Endodermal cell (in vitro differentiated cells): ENCODE data around the gene FETUB. TPM values are rescaled to one million over a fixed set of nuclear protein-coding genes. Genes with fewer than 3 reads are reported as not detected.
"Not testable (repeated sequence)": the region's sequence is repeated elsewhere in the genome, so short reads cannot be mapped to it uniquely, and the experiment has no call there.

Experiments
- DNase-seq: peaks from one replicate; pipeline ENCODE4 v3.0.0-alpha.2; 2017
- H3K27ac ChIP-seq: 2 replicates; pipeline ENCODE4 v1.5.1; 2013; ENCODE audit warnings: mild to moderate bottlenecking, low read depth, low read length, moderate library complexity
- H3K27me3 ChIP-seq: 2 replicates; pipeline ENCODE4 v1.6.1; 2013; ENCODE audit warnings: mild to moderate bottlenecking, low read length, moderate library complexity; ENCODE audit not compliant: insufficient read depth, control insufficient read depth, poor library complexity, severe bottlenecking
- H3K36me3 ChIP-seq: 2 replicates; pipeline ENCODE4 v1.7.0; 2013; ENCODE audit warnings: mild to moderate bottlenecking, low read length, moderate library complexity; ENCODE audit not compliant: control insufficient read depth, insufficient read depth
- H3K4me1 ChIP-seq: one replicate; pipeline ENCODE4 v1.7.0; 2013; ENCODE audit warnings: low read length; ENCODE audit not compliant: control insufficient read depth, insufficient read depth
- H3K4me3 ChIP-seq: 2 replicates; pipeline ENCODE4 v1.5.1; 2013; ENCODE audit warnings: mild to moderate bottlenecking, low read length, moderate library complexity
- H3K9ac ChIP-seq: 2 replicates; pipeline ENCODE4 v1.6.1; 2013; ENCODE audit warnings: mild to moderate bottlenecking, low read length, moderate library complexity; ENCODE audit not compliant: poor library complexity, severe bottlenecking; ENCODE audit errors: extremely low read depth
- H3K9me3 ChIP-seq: 2 replicates; pipeline ENCODE4 v1.6.1; 2013; ENCODE audit warnings: mild to moderate bottlenecking, low read length, moderate library complexity; ENCODE audit not compliant: control insufficient read depth
- H3K27ac Mint-ChIP-seq: 2 replicates; pipeline ENCODE4 v1.8.0; 2020; ENCODE audit warnings: mixed read lengths
- H3K27me3 Mint-ChIP-seq: 2 replicates; pipeline ENCODE4 v1.8.0; 2021; ENCODE audit warnings: mild to moderate bottlenecking, mixed read lengths; ENCODE audit not compliant: insufficient read depth
- H3K36me3 Mint-ChIP-seq: 2 replicates; pipeline ENCODE4 v1.8.0; 2020; ENCODE audit warnings: low read depth, mixed read lengths
- H3K4me1 Mint-ChIP-seq: 2 replicates; pipeline ENCODE4 v1.8.0; 2020; ENCODE audit warnings: mixed read lengths
- H3K4me3 Mint-ChIP-seq: 2 replicates; pipeline ENCODE4 v1.8.0; 2020; ENCODE audit warnings: mild to moderate bottlenecking, moderate library complexity, mixed read lengths
- H3K9me3 Mint-ChIP-seq: 2 replicates; pipeline ENCODE4 v1.8.0; 2020; ENCODE audit warnings: mild to moderate bottlenecking, mixed read lengths
- CTCF ChIP-seq: fragments of 200-600 bp; sonication (generic); conservative IDR thresholded peaks from 2 replicates; pipeline ENCODE4 v1.5.0; 2021; ENCODE audit warnings: antibody characterized with exemption, mild to moderate bottlenecking
- WGBS, 2 experiments: methylation state at CpG; one replicate each; pipeline versions ENCODE4 v1.1.5 to v1.1.7; 2013; ENCODE audit warnings: missing lambda C conversion rate in 2 of 2, mixed read lengths in 1 of 2; ENCODE audit not compliant: insufficient coverage in 1 of 2, insufficient read length in 1 of 2; 5-methylcytosine and 5-hydroxymethylcytosine counted together
- total RNA-seq, 2 donors: library from RNA; stranded (reverse); fragmentation: NEBNext Ultra II Directional in 1 of 2; extraction: Animal tissue kit (Norgen Biotek cat#: 25700) in 1 of 2; gene quantifications; 2 replicates in 1 of 2; 3 replicates in 1 of 2; pipeline ENCODE4 v1.2.1, GENCODE V29; 2021

FETUB gene
- total RNA-seq, 2 donors from 2014 or later = not detected

- Histone ChIP-seq H3K4me3 (no peak overlapping the region), H3K9me3 (peaks cover 11% of the 10 kb centered on the region), H3K4me1 (no peaks in the 10 kb centered on the region), H3K9ac (no peak overlapping the region), H3K36me3 (no peaks in the 10 kb centered on the region), H3K27me3 (peaks cover 7% of the 10 kb centered on the region), H3K27ac (no peak overlapping the region)
- Mint-ChIP-seq H3K27ac (no peak overlapping the region), H3K9me3 (peaks cover 29% of the 10 kb centered on the region), H3K4me3 (no peak overlapping the region), H3K4me1 (no peaks in the 10 kb centered on the region), H3K27me3 (peaks cover 17% of the 10 kb centered on the region), H3K36me3 (no peaks in the 10 kb centered on the region)
- no peak for TF ChIP-seq CTCF
- no peak for DNase-seq
- 94 to 96% methylated on average over 10 to 12 of the region's 12 CpGs for WGBS, 2 experiments
Observed at GRCh38 chr3:186687120-186687651, 47.0 kb downstream of the FETUB start.

- peaks cover 14% of the 10 kb centered on the region for H3K9me3 Mint-ChIP-seq
- H3K9me3 ChIP-seq, DNase-seq, H3K9ac ChIP-seq, H3K27ac Mint-ChIP-seq, H3K4me1 ChIP-seq, H3K27ac ChIP-seq, H3K36me3 ChIP-seq, H3K36me3 Mint-ChIP-seq, H3K4me3 Mint-ChIP-seq, H3K4me1 Mint-ChIP-seq, H3K4me3 ChIP-seq: not testable (repeated sequence)
- peaks cover 14% of the 10 kb centered on the region for H3K27me3 Mint-ChIP-seq
- peaks cover 17% of the 10 kb centered on the region for H3K27me3 ChIP-seq
- WGBS, 2 experiments = 100% methylated on average over 1 of the region's 1 CpG; no CpG with 5 or more reads in 1 of the 2 experiments
Observed at GRCh38 chr3:186690304-186690703, 50.1 kb downstream of the FETUB start.

- Histone ChIP-seq H3K27me3 (peaks cover 17% of the 10 kb centered on the region), H3K9me3 (no peaks in the 10 kb centered on the region), H3K4me1 (no peaks in the 10 kb centered on the region), H3K36me3 (no peaks in the 10 kb centered on the region), H3K9ac (no peak overlapping the region), H3K4me3 (no peak overlapping the region), H3K27ac (no peak overlapping the region)
- no peak for DNase-seq
- Mint-ChIP-seq H3K9me3 (peaks cover under 1% of the 10 kb centered on the region), H3K27ac (no peak overlapping the region), H3K27me3 (peaks cover 12% of the 10 kb centered on the region), H3K4me1 (no peaks in the 10 kb centered on the region), H3K4me3 (no peak overlapping the region), H3K36me3 (no peaks in the 10 kb centered on the region)
- 96 to 97% methylated on average over 4 to 7 of the region's 7 CpGs for WGBS, 2 experiments
- no peak for TF ChIP-seq CTCF
Observed at GRCh38 chr3:186691676-186692075, 51.5 kb downstream of the FETUB start.

- no peak overlapping the region for H3K9ac ChIP-seq
- H3K36me3 ChIP-seq = no peaks in the 10 kb centered on the region
- Mint-ChIP-seq H3K4me3 (no peak overlapping the region), H3K36me3 (no peaks in the 10 kb centered on the region), H3K27ac (no peak overlapping the region), H3K4me1 (no peaks in the 10 kb centered on the region), H3K27me3 (peaks cover 12% of the 10 kb centered on the region), H3K9me3 (no peaks in the 10 kb centered on the region)
- no peak overlapping the region for H3K27ac ChIP-seq
- H3K4me3 ChIP-seq = no peak overlapping the region
- no peak for TF ChIP-seq CTCF
- H3K4me1 ChIP-seq = no peaks in the 10 kb centered on the region
- H3K27me3 ChIP-seq = peaks cover 17% of the 10 kb centered on the region
- H3K9me3 ChIP-seq = no peaks in the 10 kb centered on the region
- DNase-seq = no peak
- 94 to 100% methylated on average over 2 to 3 of the region's 3 CpGs for WGBS, 2 experiments
Observed at GRCh38 chr3:186693843-186694242, 53.6 kb downstream of the FETUB start.
